K562 (cell line): ENCODE data around the gene RNLS. TPM values are rescaled to one million over a fixed set of nuclear protein-coding genes. Genes with fewer than 3 reads are reported as not detected.

Experiments used
- ATAC-seq: fragments of 200-7000 bp; cut with Tn5 transposase; 3 replicates; pipeline ENCODE4 v1.9.1; 2020; ENCODE audit warnings: moderate library complexity
- BruUV-seq: library from RNA; stranded (reverse); fragments of 400-500 nt; replicated peaks from 2 replicates; lab custom pipeline; 2021; lab: Mats Ljungman, UMichigan
- CTCF ChIA-PET: fragments of 300-600 bp; formaldehyde crosslinking; extraction: SDS; loops from one replicate; lab custom pipeline; 2021; ENCODE audit warnings: low intra/inter-chr PET ratio; lab: Yijun Ruan, JAX
- POLR2A ChIA-PET: fragments of 300-600, 350-650 bp; sonication (Branson Sonifier 250); formaldehyde crosslinking; extraction: SDS; loops from one replicate; lab custom pipeline; 2021; ENCODE audit warnings: antibody characterized with exemption, inconsistent platforms; lab: Yijun Ruan, JAX
- DNase-seq, 4 experiments: peaks; one replicate each; pipeline versions ENCODE4 v3.0.0 to v3.0.0-alpha.2; 2011 to 2018; ENCODE audit warnings: low spot score in 3 of 4, mixed read lengths in 3 of 4; ENCODE audit errors: extremely low read depth in 1 of 4
- FAIRE-seq: peaks from 2 replicates; lab custom pipeline; 2011; peaks lifted over from hg19 to GRCh38; lab: Jason Lieb, UNC
- H2AFZ ChIP-seq: 2 replicates; pipeline ENCODE4 v1.6.0; 2011; ENCODE audit warnings: low read depth, low read length, control low read depth, inconsistent platforms
- H3K27ac ChIP-seq: fragments of 200-600 bp; 3 replicates; pipeline ENCODE4 v1.8.0; 2011; ENCODE audit warnings: low read depth, mild to moderate bottlenecking, control low read depth, inconsistent platforms, low read length, moderate library complexity, mixed read lengths; ENCODE audit errors: extremely low read depth
- H3K27me3 ChIP-seq, 2 experiments: fragments of 300-600 bp in 1 of 2; 2 replicates in 1 of 2; 3 replicates in 1 of 2; pipeline versions ENCODE4 v1.6.0 to v1.8.0; 2011; ENCODE audit warnings: inconsistent platforms in 2 of 2, low read length in 2 of 2, mild to moderate bottlenecking in 1 of 2, mixed read lengths in 1 of 2, moderate library complexity in 1 of 2; ENCODE audit not compliant: control insufficient read depth in 2 of 2, insufficient read depth in 2 of 2
- H3K36me3 ChIP-seq: fragments of 300-600 bp; 3 replicates; pipeline ENCODE4 v1.8.0; 2011; ENCODE audit warnings: mild to moderate bottlenecking, low read length, inconsistent platforms; ENCODE audit not compliant: control insufficient read depth, insufficient read depth
- H3K4me1 ChIP-seq, 2 experiments: fragments of 200-600 bp in 1 of 2; replicated peaks in 1 of 2; 2 replicates in 1 of 2; 3 replicates in 1 of 2; pipeline versions ENCODE4 v1.5.1 to v1.8.0; 2011; ENCODE audit warnings: inconsistent platforms in 2 of 2, low read length in 2 of 2, mild to moderate bottlenecking in 1 of 2, mixed read lengths in 1 of 2, moderate library complexity in 1 of 2; ENCODE audit not compliant: control insufficient read depth in 2 of 2, insufficient read depth in 2 of 2
- H3K4me2 ChIP-seq: 2 replicates; pipeline ENCODE4 v1.6.1; 2011; ENCODE audit warnings: low read length, control low read depth, inconsistent platforms, mixed read lengths; ENCODE audit not compliant: insufficient read depth
- H3K4me3 ChIP-seq: fragments of 200-600 bp; sonication (generic), shearing (Covaris generic); 2 replicates; pipeline ENCODE4 v1.5.1; 2016; ENCODE audit warnings: control low read depth, inconsistent platforms
- H3K79me2 ChIP-seq: fragments of 200-600 bp; 3 replicates; pipeline ENCODE4 v1.8.0; 2011; ENCODE audit warnings: low read length, inconsistent platforms; ENCODE audit not compliant: control insufficient read depth, insufficient read depth
- H3K9ac ChIP-seq, 2 experiments: 2 replicates each; pipeline versions ENCODE4 v1.6.0 to v1.6.1; 2011; ENCODE audit warnings: low read depth in 2 of 2, low read length in 2 of 2, control low read depth in 1 of 2, inconsistent platforms in 1 of 2, mild to moderate bottlenecking in 1 of 2, mixed read lengths in 1 of 2; ENCODE audit not compliant: insufficient read depth in 1 of 2
- H3K9me1 ChIP-seq: one replicate; pipeline ENCODE4 v1.6.0; 2011; ENCODE audit warnings: inconsistent platforms, mild to moderate bottlenecking, low read length, moderate library complexity; ENCODE audit not compliant: control insufficient read depth, insufficient read depth
- H3K9me3 ChIP-seq: replicated peaks from 2 replicates; pipeline ENCODE4 v1.5.1; 2011; ENCODE audit warnings: low read depth, low read length, inconsistent platforms; ENCODE audit not compliant: control insufficient read depth, insufficient read depth
- H4K20me1 ChIP-seq: replicated peaks from 2 replicates; pipeline ENCODE4 v1.6.1; 2011; ENCODE audit warnings: low read length, inconsistent platforms, mixed read lengths; ENCODE audit not compliant: control insufficient read depth, insufficient read depth
- C11orf30 ChIP-seq: fragments of 450-650 bp; IDR thresholded peaks from 2 replicates; pipeline ENCODE4 v1.6.1; 2016; ENCODE audit warnings: low read depth, mild to moderate bottlenecking
- CAMTA2 ChIP-seq: fragments of 250-450 bp; sonication (Bioruptor Pico); conservative IDR thresholded peaks from 2 replicates; pipeline ENCODE4 v1.5.1; 2022
- CEBPB ChIP-seq: fragments of 450-650 bp; IDR thresholded peaks from 2 replicates; pipeline ENCODE4 v1.6.1; 2016; ENCODE audit warnings: missing genetic modification characterization, missing compliant biosample characterization
- KLF16 ChIP-seq: IDR thresholded peaks from 2 replicates; pipeline ENCODE4 v1.6.1; 2016; ENCODE audit warnings: antibody characterized with exemption
- MAFG ChIP-seq: fragments of 450-650 bp; conservative IDR thresholded peaks from 2 replicates; pipeline ENCODE4 v1.6.1; 2016; ENCODE audit warnings: missing genetic modification characterization, missing compliant biosample characterization
- SMAD2 ChIP-seq: fragments of 150-350 bp; IDR thresholded peaks from 2 replicates; pipeline ENCODE4 v1.6.1; 2014; ENCODE audit warnings: low read depth, mild to moderate bottlenecking, low read length
- TEAD1 ChIP-seq, 2 experiments: fragments of 450-650 bp in 1 of 2; sonication (generic) in 1 of 2; formaldehyde crosslinking; IDR thresholded peaks; 2 replicates each; pipeline versions ENCODE4 v1.4.0 to v1.8.0; 2020 to 2022; ENCODE audit warnings: mild to moderate bottlenecking in 2 of 2, missing genetic modification reagents in 1 of 2
- TEAD4 ChIP-seq, 2 experiments: sonication (generic) in 1 of 2; formaldehyde crosslinking in 1 of 2; IDR thresholded peaks; 2 replicates each; pipeline versions ENCODE4 v1.6.1 to v1.8.0; 2012 to 2022; ENCODE audit warnings: borderline replicate concordance in 1 of 2, inconsistent platforms in 1 of 2, low read length in 1 of 2, mild to moderate bottlenecking in 1 of 2, missing genetic modification reagents in 1 of 2
- ZBTB8A ChIP-seq: fragments of 450-650 bp; IDR thresholded peaks from 2 replicates; pipeline ENCODE4 v1.6.1; 2018; ENCODE audit warnings: mild to moderate bottlenecking, moderate library complexity; ENCODE audit not compliant: partially characterized antibody
- ZNF316 ChIP-seq: fragments of 450-650 bp; IDR thresholded peaks from 2 replicates; pipeline ENCODE4 v1.6.1; 2016
- ZNF75A ChIP-seq: fragments of 450-650 bp; formaldehyde crosslinking; IDR thresholded peaks from 2 replicates; pipeline ENCODE4 v1.4.0; 2020; ENCODE audit warnings: mild to moderate bottlenecking
- WGBS: fragments of 100-300 bp; shearing (Covaris generic); methylation state at CpG from one replicate; pipeline ENCODE4 v1.1.6; 2016; ENCODE audit warnings: low coverage, mixed read lengths; ENCODE audit not compliant: insufficient coverage; ENCODE audit errors: missing lambda C conversion rate; 5-methylcytosine and 5-hydroxymethylcytosine counted together
- in situ Hi-C: fragments of 300-500 bp; cut with MboI; formaldehyde crosslinking; loops from 4 replicates; pipeline ENCODE4 v1.15.0; 2018; ENCODE audit warnings: inconsistent platforms, mixed read lengths
- intact Hi-C: fragments of 100-400 bp; cut with micrococcal nuclease; formaldehyde crosslinking; loops from 2 replicates; pipeline ENCODE4 v1.14.2; 2022
- polyA plus RNA-seq, 8 experiments: library from polyadenylated mRNA; depleted of rRNA in 4 of 8; stranded (reverse) in 5 of 8; unstranded in 3 of 8; fragments of >200 nt; fragmentation: Nextera tagmentation in 2 of 8; fragmentation: Illumina TruSeq in 1 of 8; extraction: Ambion mirVana in 2 of 8; extraction: Trizol in 1 of 8; gene quantifications; 2 replicates each; pipeline versions ENCODE4 v1.2.1 to v1.2.3, GENCODE V29; 2011 to 2014; ENCODE audit warnings: inconsistent platforms in 1 of 8, missing spikeins in 1 of 8
- total RNA-seq, 7 experiments: library from RNA; depleted of rRNA in 6 of 7; stranded (reverse); fragments of >200 nt in 6 of 7; fragmentation: Illumina TruSeq in 2 of 7; extraction: Trizol in 2 of 7; gene quantifications; 2 replicates each; pipeline versions ENCODE4 v1.2.1 to v1.2.3, GENCODE V29; 2011 to 2021; ENCODE audit warnings: low replicate concordance in 1 of 7
- TF ChIP-seq, protein P1 (sequence below), 2 experiments: fragments of 200-800 bp in 1 of 2; sonication (Bioruptor generic) in 1 of 2; sonication (generic) in 1 of 2; formaldehyde crosslinking in 1 of 2; IDR thresholded peaks in 1 of 2; conservative IDR thresholded peaks in 1 of 2; 2 replicates each; pipeline versions ENCODE4 v1.5.0 to v1.6.1; 2016 to 2020; ENCODE audit warnings: missing compliant biosample characterization in 1 of 2, missing genetic modification characterization in 1 of 2, missing genetic modification reagents in 1 of 2

Gene RNLS
- total and polyA plus RNA-seq, 9 of the 15 experiments (the other 6 are each of a cell fraction or from before 2014, with no cell fraction given) = 0.14 to 0.72 (median 0.41) TPM; not detected in 3

DNA sequence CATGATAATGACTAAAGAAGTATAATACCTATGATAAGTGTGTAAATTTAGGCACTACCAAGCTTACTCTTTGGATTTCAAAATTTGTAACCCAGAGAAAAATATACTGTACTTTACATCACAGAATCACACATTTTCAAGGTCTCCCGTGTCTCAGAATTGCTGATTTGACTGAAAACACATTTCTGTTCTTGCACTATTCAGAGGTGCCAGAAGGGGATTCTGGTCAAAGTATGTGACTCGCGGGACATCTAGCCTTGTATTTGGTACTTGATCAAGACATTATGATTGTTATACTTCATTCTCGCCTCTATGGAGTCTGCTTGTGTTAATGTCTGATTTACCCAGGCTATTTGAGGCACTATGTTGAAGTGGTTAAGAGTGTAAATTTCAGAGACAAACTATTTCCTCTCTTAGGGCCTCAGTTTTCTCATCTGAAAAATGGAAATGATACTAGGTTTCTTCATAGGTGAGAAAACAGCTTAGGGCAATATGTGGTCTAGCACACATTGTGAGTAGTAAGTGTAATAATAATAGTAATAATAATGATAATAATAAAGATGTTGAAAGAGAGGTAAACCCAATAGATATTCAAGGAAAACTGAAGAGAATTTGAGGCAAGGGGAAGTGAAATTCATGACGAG lies 320.4 kb downstream of the RNLS start:
- no peaks in the 10 kb centered on the region for H3K4me1 ChIP-seq
- ChIA-PET CTCF (no interaction called here), POLR2A (interaction anchor here (0.7 kb wide), 1 partner anchor 145 kb away, joined by 3 read pairs; no protein-coding TSS in a partner anchor)
- in situ Hi-C loops = no loop called here
- H3K9me1 ChIP-seq = no peaks in the 10 kb centered on the region
- no peak overlapping the region for H3K4me2 ChIP-seq
- no peaks in the 10 kb centered on the region for H4K20me1 ChIP-seq
- H3K27ac ChIP-seq = no peak overlapping the region
- intact Hi-C loops = no loop called here
- H3K79me2 ChIP-seq = no peaks in the 10 kb centered on the region
- no peak overlapping the region for H3K4me3 ChIP-seq
- no peaks in the 10 kb centered on the region for H3K9me3 ChIP-seq
- FAIRE-seq = no peak
- 0% methylated on average over 5 of the region's 5 CpGs for WGBS
- no peak overlapping the region for H3K9ac ChIP-seq
- H2AFZ ChIP-seq = no peak overlapping the region
- ATAC-seq = no peak
- no TSS peak for BruUV-seq
- no peaks in the 10 kb centered on the region for H3K36me3 ChIP-seq
- DNase-seq = no peak
- TF ChIP-seq MAFG (tag) (0 out of 2 replicates have a peak, but pooled peaks have one; percentile 30), ZNF316 (peak; percentile 42), SMAD2 (no peak), TEAD4 (IDR thresholded peaks at IDR 0.05; ENCODE audit: low read length) (no peak), TEAD4 (CRISPR knock-in tag; IDR thresholded peaks at IDR 0.05; ENCODE audit: borderline replicate concordance) (no peak), TEAD1 (CRISPR knock-in tag; IDR thresholded peaks at IDR 0.05) (no peak), ZNF75A (no peak), ZBTB8A (no peak), CAMTA2 (no peak), KLF16 (no peak), CEBPB (no peak), C11orf30 (peak; percentile 22; the same call in 1 of the 2 replicates)
- TF ChIP-seq, protein P1, sequence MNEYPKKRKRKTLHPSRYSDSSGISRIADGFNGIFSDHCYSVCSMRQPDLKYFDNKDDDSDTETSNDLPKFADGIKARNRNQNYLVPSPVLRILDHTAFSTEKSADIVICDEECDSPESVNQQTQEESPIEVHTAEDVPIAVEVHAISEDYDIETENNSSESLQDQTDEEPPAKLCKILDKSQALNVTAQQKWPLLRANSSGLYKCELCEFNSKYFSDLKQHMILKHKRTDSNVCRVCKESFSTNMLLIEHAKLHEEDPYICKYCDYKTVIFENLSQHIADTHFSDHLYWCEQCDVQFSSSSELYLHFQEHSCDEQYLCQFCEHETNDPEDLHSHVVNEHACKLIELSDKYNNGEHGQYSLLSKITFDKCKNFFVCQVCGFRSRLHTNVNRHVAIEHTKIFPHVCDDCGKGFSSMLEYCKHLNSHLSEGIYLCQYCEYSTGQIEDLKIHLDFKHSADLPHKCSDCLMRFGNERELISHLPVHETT (CRISPR knock-in tag; conservative IDR thresholded peaks at IDR 0.05 in 1 of 2, IDR thresholded peaks at IDR 0.05 in 1 of 2) = no peak
- no peaks in the 10 kb centered on the region for H3K27me3 ChIP-seq
